SJCRH30 (cell line): ENCODE results near the gene ETV6. TPM values are rescaled to one million over a fixed set of nuclear protein-coding genes. Genes with fewer than 3 reads are reported as not detected.
A peak's percentile ranks its signal among the peaks of the same experiment; 100 is the strongest.
"Not testable (repeated sequence)": the region's sequence is repeated elsewhere in the genome, so short reads cannot be mapped to it uniquely, and the experiment has no call there.

Experiments
- DNase-seq, 2 experiments: peaks; one replicate each; pipeline ENCODE4 v3.0.0-alpha.2; 2015 to 2020
- H3K27ac ChIP-seq: fragments of 250-450 bp; sonication (Bioruptor Pico); 2 replicates; pipeline ENCODE4 v1.5.1; 2020; ENCODE audit warnings: mild to moderate bottlenecking, moderate library complexity
- H3K27me3 ChIP-seq: fragments of 250-450 bp; sonication (Bioruptor Pico); 2 replicates; pipeline ENCODE4 v1.5.1; 2020; ENCODE audit warnings: mild to moderate bottlenecking, moderate library complexity
- H3K36me3 ChIP-seq: fragments of 250-450 bp; sonication (Bioruptor Pico); 2 replicates; pipeline ENCODE4 v1.5.1; 2020; ENCODE audit warnings: mild to moderate bottlenecking, moderate library complexity
- H3K4me1 ChIP-seq: fragments of 250-450 bp; sonication (Bioruptor Pico); 2 replicates; pipeline ENCODE4 v1.5.1; 2020; ENCODE audit warnings: mild to moderate bottlenecking, moderate library complexity
- H3K4me3 ChIP-seq: fragments of 250-450 bp; sonication (Bioruptor Pico); 2 replicates; pipeline ENCODE4 v1.5.1; 2020; ENCODE audit warnings: mild to moderate bottlenecking, moderate library complexity
- H3K9me3 ChIP-seq: fragments of 250-450 bp; sonication (Bioruptor Pico); replicated peaks from 2 replicates; pipeline ENCODE4 v1.5.1; 2020; ENCODE audit warnings: mild to moderate bottlenecking, moderate library complexity
- total RNA-seq: library from RNA; depleted of rRNA; stranded (reverse); fragments of >200 nt; shearing (Covaris generic); gene quantifications from 2 replicates; pipeline ENCODE4 v1.2.3, GENCODE V29; 2014; rRNA removed

The ETV6 gene
- 5.1 and 5.6 TPM in 2 replicates for total RNA-seq

DNA sequence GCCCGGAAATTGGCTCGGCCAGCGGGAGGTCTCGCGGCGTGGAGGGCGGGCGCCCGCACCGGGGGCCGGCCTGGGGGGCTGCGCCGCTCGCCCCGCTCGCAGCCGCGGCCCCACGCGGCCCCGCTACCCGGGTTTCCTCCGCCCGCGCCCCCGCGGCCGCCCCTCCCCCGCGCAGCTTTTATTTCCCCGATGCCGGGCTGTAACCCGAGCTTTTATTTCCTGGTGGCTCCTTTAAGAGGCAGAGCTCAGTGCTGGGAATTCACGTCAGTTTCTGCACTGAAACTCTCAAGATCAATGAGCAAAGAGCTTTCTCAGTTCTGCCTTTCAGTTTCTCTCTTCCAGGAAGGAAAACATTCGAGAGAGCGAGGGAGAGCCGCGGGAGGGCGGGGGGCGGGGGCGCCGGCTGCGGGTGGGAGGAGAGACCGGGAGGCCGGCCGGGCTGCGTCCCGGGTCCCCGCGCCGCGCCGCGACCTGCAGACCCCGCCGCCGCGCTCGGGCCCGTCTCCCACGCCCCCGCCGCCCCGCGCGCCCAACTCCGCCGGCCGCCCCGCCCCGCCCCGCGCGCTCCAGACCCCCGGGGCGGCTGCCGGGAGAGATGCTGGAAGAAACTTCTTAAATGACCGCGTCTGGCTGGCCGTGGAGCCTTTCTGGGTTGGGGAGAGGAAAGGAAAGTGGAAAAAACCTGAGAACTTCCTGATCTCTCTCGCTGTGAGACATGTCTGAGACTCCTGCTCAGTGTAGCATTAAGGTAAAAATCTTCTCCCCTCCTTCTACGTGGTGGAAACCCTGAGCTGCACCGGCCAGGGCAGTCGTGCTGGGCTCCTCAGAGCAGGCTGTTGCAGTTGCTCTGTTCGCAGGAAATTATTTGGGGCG is at the start of gene ETV6:
TSS of gene ETV6 (plus strand) at position 262 of the 873 bp plus-strand sequence. CDS start at position 716, 454 bp downstream.
- Histone ChIP-seq H3K4me1 (peaks cover 4% of the 10 kb centered on the region; the same call in 1 of the 2 replicates), H3K27ac (peak within 1 kb of the TSS; percentile 99), H3K9me3 (no peaks in the 10 kb centered on the region), H3K27me3 (no peaks in the 10 kb centered on the region), H3K36me3 (no peaks in the 10 kb centered on the region), H3K4me3 (peak within 1 kb of the TSS; percentile 88)
- DNase-seq, result peak; percentile 69 to 78

DNA sequence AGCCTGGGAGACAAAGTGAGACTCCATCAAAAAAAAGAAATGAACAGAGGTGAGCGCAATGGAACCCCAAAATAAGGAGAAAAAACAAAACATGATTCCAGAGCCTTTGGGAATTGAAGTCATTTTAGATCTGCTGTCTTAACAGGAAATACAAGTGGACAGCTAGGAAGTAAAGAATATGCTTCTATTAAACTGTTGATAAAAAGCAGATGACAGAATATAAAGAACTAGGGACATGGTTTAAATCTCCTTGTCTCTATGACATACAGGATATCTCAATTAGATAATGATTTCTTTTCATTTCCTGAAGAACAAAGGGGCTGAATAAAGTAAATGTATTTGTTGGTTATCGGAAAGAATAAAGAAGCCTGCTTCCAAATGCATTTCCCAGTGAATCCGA is 49.3 kb upstream of the ETV6 start:
- Histone ChIP-seq H3K27ac (no peak overlapping the region), H3K27me3 (no peaks in the 10 kb centered on the region), H3K4me3 (no peak overlapping the region), H3K9me3 (no peaks in the 10 kb centered on the region), H3K36me3 (no peaks in the 10 kb centered on the region), H3K4me1 (no peaks in the 10 kb centered on the region)
- DNase-seq, result no peak

DNA sequence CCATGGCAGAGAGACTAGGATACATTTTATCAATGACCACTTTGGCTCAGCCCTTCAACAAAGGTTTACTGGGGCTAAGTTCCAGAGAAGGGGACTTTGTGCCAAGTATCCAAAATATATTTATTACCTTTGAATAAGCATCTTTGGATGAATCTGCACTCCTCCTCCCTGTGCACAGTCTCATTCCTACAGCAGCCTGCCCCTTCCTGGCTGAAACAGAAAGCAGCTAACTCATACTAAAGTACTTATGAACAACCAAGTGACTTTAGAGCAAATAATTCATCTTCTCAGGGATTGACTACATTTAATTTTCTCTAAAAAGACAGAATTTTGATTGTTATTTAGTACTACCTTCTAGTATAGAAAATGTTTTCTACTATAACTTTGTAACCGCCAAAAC is 47.8 kb upstream of the ETV6 start:
- no peak overlapping the region for H3K27ac ChIP-seq
- no peak for DNase-seq
- no peaks in the 10 kb centered on the region for H3K27me3 ChIP-seq
- H3K9me3 ChIP-seq, result no peaks in the 10 kb centered on the region
- no peak overlapping the region for H3K4me3 ChIP-seq
- H3K36me3 ChIP-seq, result no peaks in the 10 kb centered on the region
- no peaks in the 10 kb centered on the region for H3K4me1 ChIP-seq

DNA sequence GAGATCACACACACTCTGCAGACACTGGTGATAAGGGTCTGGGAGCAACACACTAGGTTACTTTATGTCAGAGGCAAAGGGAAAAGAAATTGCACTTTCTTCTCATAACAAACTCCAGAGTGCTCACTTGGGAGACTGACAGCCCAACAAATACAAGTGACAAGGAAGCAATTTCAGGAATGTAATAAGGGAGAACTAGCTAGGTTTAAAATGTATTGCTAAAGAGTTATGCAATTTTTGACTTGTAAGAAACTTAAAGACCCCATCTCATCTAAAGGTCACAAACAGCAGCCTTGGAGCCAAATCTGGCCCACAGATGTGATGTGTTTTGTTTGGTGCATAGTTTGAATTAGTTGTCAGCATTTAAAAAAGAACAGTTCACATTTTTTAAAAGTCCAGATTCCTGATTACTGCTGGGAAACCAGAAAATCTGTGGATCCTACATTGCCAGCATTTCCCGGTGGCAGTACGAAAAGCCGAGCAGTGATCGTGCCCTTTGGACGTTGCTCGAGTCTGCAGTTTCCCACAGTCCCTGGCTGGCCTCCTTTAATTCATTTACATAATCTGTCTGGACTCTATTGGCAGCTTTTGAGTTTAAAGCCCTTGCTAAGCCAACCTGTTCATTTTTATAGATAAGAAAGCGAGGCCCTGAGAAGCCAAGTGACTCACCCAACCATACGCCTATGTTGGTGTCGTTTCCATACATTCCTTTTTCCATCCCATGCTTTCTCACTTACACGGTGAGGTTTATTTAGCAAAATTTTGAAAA is 42.0 kb upstream of the ETV6 start:
- Histone ChIP-seq H3K36me3 (no peaks in the 10 kb centered on the region), H3K27me3 (no peaks in the 10 kb centered on the region), H3K9me3 (no peaks in the 10 kb centered on the region), H3K4me1 (no peaks in the 10 kb centered on the region), H3K4me3 (no peak overlapping the region), H3K27ac (no peak overlapping the region)
- no peak for DNase-seq

DNA sequence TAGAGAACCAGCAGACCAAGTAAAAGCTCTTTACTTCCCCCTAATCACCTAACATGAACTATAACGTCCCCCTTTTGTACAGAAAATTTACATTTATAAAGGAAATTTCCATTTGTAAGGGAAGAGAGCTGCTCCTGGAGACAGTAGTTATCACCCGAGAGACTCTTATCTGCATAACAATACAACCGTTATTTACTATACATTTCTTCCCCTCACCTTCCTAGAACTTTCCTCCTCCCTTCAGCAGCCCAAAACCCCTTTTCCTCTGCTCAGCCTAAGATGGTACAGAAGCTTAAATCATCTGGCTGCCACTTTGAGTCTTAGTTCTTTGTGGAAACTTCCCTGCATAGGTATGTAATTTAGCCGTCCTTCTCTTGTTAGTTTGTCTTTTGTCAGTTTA is 40.4 kb upstream of the ETV6 start:
- H3K4me3 ChIP-seq, result no peak overlapping the region
- H3K9me3 ChIP-seq, result no peaks in the 10 kb centered on the region
- no peaks in the 10 kb centered on the region for H3K4me1 ChIP-seq
- H3K36me3 ChIP-seq, result no peaks in the 10 kb centered on the region
- DNase-seq, result no peak
- no peak overlapping the region for H3K27ac ChIP-seq
- no peaks in the 10 kb centered on the region for H3K27me3 ChIP-seq

DNA sequence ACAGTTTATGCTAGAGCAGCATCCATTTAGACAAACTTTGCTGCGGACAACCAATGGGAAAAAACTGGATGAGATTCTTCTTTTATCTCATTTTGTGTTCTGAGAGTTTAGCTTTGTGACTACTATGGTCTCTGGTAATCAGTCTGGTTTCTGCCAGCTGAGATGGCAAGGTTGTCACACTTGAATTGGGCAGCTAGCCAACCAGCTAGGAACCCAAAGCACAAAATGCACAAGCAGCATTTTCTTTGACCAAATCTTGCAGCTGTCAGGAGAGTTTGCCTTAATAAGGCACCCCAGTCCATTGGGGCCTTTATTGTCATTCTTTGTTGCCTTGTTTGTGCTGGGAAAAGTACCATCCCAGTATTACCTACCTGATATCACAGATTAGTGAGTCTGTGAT is 34.0 kb upstream of the ETV6 start:
- Histone ChIP-seq H3K27ac (no peak overlapping the region), H3K4me1 (no peaks in the 10 kb centered on the region), H3K4me3 (no peak overlapping the region), H3K9me3 (no peaks in the 10 kb centered on the region), H3K36me3 (no peaks in the 10 kb centered on the region), H3K27me3 (no peaks in the 10 kb centered on the region)
- DNase-seq, result peak in 1 of 2 experiments; percentile 10

DNA sequence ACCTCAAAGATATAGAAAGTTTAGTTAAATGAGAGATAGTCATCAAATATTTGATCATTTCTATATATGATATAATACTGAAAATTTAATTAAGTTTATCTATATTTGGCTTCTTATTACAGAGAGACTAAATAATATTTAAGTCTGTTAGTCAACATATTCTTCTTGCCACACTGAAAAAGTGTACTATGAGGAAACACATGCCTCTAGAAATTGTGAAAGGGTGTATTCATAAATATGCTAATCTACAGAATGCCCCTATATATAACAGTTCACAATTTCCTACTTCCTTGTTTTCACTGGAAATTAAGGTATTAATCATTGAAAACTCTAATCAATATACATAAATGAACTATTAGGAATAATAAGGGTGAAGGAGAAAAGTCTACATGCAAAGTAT is 31.4 kb upstream of the ETV6 start:
- H3K27me3 ChIP-seq, result no peaks in the 10 kb centered on the region
- no peaks in the 10 kb centered on the region for H3K9me3 ChIP-seq
- no peak overlapping the region for H3K4me3 ChIP-seq
- no peak for DNase-seq
- H3K36me3 ChIP-seq, result no peaks in the 10 kb centered on the region
- H3K4me1 ChIP-seq, result no peaks in the 10 kb centered on the region
- H3K27ac ChIP-seq, result no peak overlapping the region

DNA sequence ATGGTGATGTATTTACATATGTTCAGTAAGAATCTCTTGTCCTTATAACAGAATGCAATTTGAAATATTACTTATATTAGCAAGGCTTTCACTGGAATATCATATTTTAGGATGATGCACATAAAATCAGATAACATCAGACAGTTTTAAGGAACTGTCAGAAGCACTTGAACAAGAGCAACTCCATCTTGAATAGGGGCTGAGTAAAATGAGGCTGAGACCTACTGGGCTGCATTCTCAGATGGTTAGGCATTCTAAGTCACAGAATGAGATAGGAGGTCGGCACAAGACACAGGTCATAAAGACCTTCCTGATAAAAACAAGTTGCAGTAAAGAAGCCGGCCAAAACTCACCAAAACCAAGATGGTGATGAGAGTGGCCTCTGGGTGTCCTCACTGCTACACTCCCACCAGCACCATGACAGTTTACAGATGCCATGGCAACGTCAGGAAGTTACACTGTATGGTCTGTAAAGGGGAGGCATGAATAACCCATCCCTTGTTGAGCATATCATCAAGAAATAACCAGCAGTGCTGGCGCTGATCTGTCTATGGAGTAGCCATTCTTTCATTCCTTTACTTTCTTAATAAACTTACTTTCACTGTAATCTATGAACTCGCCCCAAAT is 27.6 kb upstream of the ETV6 start:
- H3K36me3 ChIP-seq, result no peaks in the 10 kb centered on the region
- no peak overlapping the region for H3K4me3 ChIP-seq
- no peaks in the 10 kb centered on the region for H3K9me3 ChIP-seq
- no peaks in the 10 kb centered on the region for H3K27me3 ChIP-seq
- H3K4me1 ChIP-seq, result no peaks in the 10 kb centered on the region
- peak; percentile 7 to 28 for DNase-seq
- H3K27ac ChIP-seq, result no peak overlapping the region

DNA sequence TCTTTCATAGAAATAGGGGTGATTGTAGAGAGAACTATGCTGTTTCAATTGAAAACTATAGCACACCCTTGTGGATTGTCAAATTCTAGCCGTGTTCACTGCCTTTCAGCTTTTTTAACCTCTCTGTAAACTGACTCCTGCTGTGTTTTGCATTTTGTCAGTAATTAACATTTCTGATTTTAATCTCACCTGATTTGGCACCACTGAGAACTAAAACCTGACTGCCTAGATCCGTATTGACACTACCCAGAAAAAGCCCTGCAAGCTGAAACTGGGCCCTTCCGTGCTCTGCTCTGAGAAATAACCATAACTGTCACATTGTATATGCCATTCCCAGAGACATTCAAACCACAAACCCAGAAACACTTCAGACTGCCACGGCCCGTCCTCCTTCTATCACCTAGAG is 26.6 kb upstream of the ETV6 start:
- Histone ChIP-seq H3K27ac (no peak overlapping the region), H3K9me3 (no peaks in the 10 kb centered on the region), H3K4me1 (no peaks in the 10 kb centered on the region), H3K4me3 (no peak overlapping the region), H3K36me3 (no peaks in the 10 kb centered on the region), H3K27me3 (no peaks in the 10 kb centered on the region)
- DNase-seq, result no peak

DNA sequence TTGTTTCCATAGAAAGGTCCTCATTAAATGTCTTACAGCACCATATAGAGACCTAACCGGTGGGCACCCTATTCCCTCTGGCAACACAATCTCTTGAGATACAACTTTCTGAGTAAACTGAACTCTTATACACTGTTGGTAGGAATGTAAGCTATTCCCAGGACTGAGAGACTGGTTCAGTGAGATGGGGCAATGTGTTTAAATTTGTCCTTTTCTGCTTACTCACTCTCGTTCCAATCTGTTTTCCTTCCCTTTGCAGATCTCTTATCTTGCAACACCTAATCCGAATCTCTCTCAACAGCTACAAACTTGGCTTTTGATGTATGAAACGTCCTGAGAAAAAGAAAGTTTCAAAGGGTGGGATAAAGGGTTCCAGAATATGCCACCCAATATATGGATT is 26.1 kb upstream of the ETV6 start:
- Histone ChIP-seq H3K4me3 (no peak overlapping the region), H3K27me3 (no peaks in the 10 kb centered on the region), H3K9me3 (no peaks in the 10 kb centered on the region), H3K36me3 (no peaks in the 10 kb centered on the region), H3K4me1 (no peaks in the 10 kb centered on the region), H3K27ac (no peak overlapping the region)
- DNase-seq, result no peak

DNA sequence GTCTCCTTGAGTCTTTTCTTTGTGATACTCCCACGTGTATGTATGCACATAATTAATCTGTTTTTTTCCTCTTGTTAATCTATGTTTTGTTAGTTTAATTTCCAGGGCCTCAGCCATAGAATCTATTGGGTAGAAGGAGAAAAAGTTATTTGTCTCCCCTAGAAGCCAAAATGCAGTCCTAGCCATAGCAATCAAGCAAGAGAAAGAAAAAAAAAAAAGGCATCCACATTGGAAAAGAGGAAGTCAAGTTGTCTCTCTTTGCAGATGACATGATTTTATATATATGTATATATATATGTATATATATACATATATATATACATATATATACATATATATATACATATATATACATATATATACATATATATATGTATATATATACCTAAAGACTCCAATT is 25.4 kb upstream of the ETV6 start:
- Histone ChIP-seq H3K36me3 (no peaks in the 10 kb centered on the region), H3K27ac (no peak overlapping the region), H3K27me3 (no peaks in the 10 kb centered on the region), H3K9me3 (no peaks in the 10 kb centered on the region), H3K4me1 (no peaks in the 10 kb centered on the region), H3K4me3 (no peak overlapping the region)
- DNase-seq, result no peak

DNA sequence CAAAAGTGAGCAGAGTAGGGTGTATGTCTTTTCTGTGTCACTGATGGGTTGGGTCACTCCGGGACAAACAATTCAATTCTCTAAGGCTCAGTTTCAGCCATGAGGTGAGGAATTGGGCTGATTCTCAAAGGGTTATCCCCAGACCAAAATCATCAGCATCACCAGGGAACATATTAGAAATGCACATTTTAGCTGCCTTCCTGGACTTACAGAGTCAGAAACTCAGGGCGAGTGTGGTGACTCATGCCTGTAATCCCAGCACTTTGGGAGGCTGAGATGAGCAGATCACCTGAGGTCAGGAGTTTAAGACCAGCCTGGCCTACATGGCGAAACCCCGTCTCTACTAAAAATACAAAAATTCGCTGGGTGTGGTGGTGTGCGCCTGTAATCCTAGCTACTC is 21.8 kb upstream of the ETV6 start:
- DNase-seq, H3K4me3 ChIP-seq, H3K27me3 ChIP-seq, H3K4me1 ChIP-seq, H3K9me3 ChIP-seq, H3K36me3 ChIP-seq, H3K27ac ChIP-seq: not testable (repeated sequence)

DNA sequence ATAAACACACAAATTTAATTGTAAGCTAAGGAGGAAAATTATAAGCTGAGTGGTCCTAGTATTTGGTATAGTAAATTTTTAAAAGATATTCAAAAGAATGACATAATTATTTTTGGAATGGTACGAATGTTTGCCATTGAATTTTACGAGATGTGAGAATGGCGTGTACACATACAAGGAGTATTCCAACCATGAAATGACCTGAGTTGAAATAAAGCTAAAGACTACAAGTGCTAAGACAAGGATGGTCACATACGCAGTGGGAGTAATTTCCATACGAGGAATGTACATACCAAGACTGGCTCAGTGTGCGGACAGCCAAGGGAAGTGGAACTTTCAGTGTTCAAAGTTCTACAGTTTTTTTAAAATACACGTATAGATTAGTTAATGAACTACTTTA is 21.1 kb upstream of the ETV6 start:
- Histone ChIP-seq H3K4me1 (no peaks in the 10 kb centered on the region), H3K9me3 (no peaks in the 10 kb centered on the region), H3K27ac (no peak overlapping the region), H3K36me3 (no peaks in the 10 kb centered on the region), H3K27me3 (no peaks in the 10 kb centered on the region), H3K4me3 (no peak overlapping the region)
- no peak for DNase-seq

DNA sequence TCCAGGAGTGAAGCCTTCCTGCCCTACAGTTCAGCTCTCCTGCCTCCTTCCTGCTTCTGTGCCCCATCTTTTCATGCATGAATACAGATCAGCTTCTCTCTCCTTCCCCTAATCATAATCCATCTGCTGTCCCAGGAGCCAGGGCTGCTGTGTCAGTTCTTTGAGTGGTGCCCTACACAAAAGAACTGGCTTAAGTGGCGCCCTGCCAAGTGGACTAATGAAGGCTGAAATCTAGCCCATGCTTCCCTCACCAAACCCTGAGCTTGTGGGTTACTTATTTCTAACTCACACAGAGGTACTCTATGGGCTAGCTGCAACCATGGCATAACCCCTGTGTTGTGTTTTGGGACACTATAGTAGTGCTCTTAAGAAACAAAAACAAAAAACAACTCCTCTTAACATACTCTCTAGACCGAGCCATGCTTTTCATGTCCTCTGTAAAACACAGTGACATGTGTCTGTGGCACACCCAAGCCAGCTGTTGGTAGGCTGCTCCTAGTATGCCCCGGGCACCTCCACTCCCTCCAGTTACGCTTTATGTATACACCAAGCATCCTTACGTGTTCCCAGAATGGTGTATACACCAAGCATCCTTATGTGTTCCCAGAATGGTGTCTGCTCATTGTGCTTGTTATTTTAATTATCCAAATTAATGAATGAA is 19.3 kb upstream of the ETV6 start:
- H3K36me3 ChIP-seq, result no peaks in the 10 kb centered on the region
- no peak overlapping the region for H3K4me3 ChIP-seq
- H3K4me1 ChIP-seq, result no peaks in the 10 kb centered on the region
- peak; percentile 11 to 35 for DNase-seq
- no peaks in the 10 kb centered on the region for H3K9me3 ChIP-seq
- no peaks in the 10 kb centered on the region for H3K27me3 ChIP-seq
- H3K27ac ChIP-seq, result no peak overlapping the region

DNA sequence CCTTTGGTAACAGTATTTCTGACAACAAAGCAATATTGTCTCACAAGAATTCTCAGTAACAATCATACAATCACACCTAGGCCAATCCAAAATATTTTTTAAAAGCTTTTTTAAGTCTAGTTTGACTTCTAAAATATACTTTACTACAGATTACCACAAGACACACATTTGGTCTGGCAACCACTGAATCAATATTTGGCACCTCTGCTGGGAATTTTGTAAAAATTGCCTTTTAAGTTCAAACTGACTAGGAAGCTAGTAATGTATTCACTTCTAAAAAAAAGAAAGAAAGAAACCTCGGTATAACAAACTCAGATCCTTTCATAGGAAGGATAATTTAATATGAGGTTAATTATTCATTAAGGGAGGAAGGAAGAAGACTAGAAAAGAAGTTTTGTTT is 18.2 kb upstream of the ETV6 start:
- H3K4me3 ChIP-seq, result no peak overlapping the region
- H3K9me3 ChIP-seq, result no peaks in the 10 kb centered on the region
- no peaks in the 10 kb centered on the region for H3K36me3 ChIP-seq
- H3K4me1 ChIP-seq, result no peaks in the 10 kb centered on the region
- H3K27ac ChIP-seq, result no peak overlapping the region
- H3K27me3 ChIP-seq, result no peaks in the 10 kb centered on the region
- no peak for DNase-seq
